Measurements from ENCODE around the gene SEZ6. TPM values are rescaled to one million over a fixed set of nuclear protein-coding genes. Genes with fewer than 3 reads are reported as not detected.

Gene SEZ6
- total and polyA plus RNA-seq, 2 of the 4 experiments (the other 2 are of a cell fraction) = not detected

GRCh38 chr17:29041091-29041490 lies 35.3 kb upstream of the SEZ6 start:
- Histone ChIP-seq H3K23ac (ENCODE audit: low read depth, low read length) (no peak overlapping the region), H3K4me2 (ENCODE audit: low read depth, low read length) (no peak overlapping the region), H3K18ac (ENCODE audit: low read depth, low read length) (no peak overlapping the region), H3K9me1 (ENCODE audit: insufficient read depth, low read length) (no peaks in the 10 kb centered on the region), H3K27me3 (ENCODE audit: control insufficient read depth, insufficient read depth, low read length) (peaks cover 50% of the 10 kb centered on the region), H2BK15ac (ENCODE audit: low read depth, low read length) (no peak overlapping the region), H3K9ac (ENCODE audit: low read depth, low read length) (no peak overlapping the region), H2AFZ (replicated peaks; ENCODE audit: low read length, poor library complexity) (no peak overlapping the region), H3K36me3 (ENCODE audit: control insufficient read depth, insufficient read depth, low read length) (no peaks in the 10 kb centered on the region), H3K4me1 (ENCODE audit: control insufficient read depth, insufficient read depth, low read length) (no peaks in the 10 kb centered on the region), H2AK5ac (ENCODE audit: low read depth, low read length) (no peak overlapping the region), H3K27ac (ENCODE audit: insufficient read depth, low read length) (no peak overlapping the region), H3K56ac (ENCODE audit: extremely low read depth, insufficient read depth, low read length) (no peak overlapping the region), H2AK9ac (replicated peaks; ENCODE audit: low read depth, low read length, poor library complexity) (no peak overlapping the region), H4K8ac (ENCODE audit: low read depth in 2 of 2, low read length in 2 of 2) (no peak overlapping the region), H3K4me3 (ENCODE audit: insufficient read depth, low read depth, low read length) (no peak overlapping the region), H4K5ac (ENCODE audit: low read depth, low read length) (no peak overlapping the region), H2BK20ac (ENCODE audit: low read depth, low read length) (no peak overlapping the region), H3K4ac (ENCODE audit: low read depth, low read length) (no peak overlapping the region), H3K9me3 (ENCODE audit: control insufficient read depth, insufficient read depth, low read length) (peaks cover 2% of the 10 kb centered on the region), H3K14ac (replicated peaks; ENCODE audit: low read depth, low read length) (no peak overlapping the region), H4K91ac (ENCODE audit: insufficient read depth, low read depth, low read length) (no peak overlapping the region), H3K79me1 (ENCODE audit: low read depth in 1 of 2, low read length in 2 of 2) (no peaks in the 10 kb centered on the region), H4K20me1 (ENCODE audit: insufficient read depth, low read length) (no peaks in the 10 kb centered on the region), H2BK120ac (ENCODE audit: low read depth, low read length) (no peak overlapping the region), H2BK5ac (ENCODE audit: low read depth, low read length, poor library complexity, severe bottlenecking) (no peak overlapping the region)
- CTCF ChIA-PET = no interaction called here
- POLR2A ChIA-PET (ENCODE audit: unreplicated experiment) = interaction anchor here (0.6 kb wide), 1 partner anchor 33 kb away, joined by 5 read pairs; no protein-coding TSS in a partner anchor
- no TSS peak for BruUV-seq (replicated peaks)
- dilution Hi-C loops (cut with HindIII; ENCODE audit: low sequenced_read_pairs, unreplicated experiment) (no loop called here), in situ Hi-C loops (cut with MboI; ENCODE audit: low sequenced_read_pairs) (loop anchor here (10.0 kb wide), 1 partner anchor 64 kb away; no protein-coding TSS in a partner anchor), intact Hi-C loops (cut with micrococcal nuclease) (loop anchor here (10.0 kb wide), 1 partner anchor 76 kb away; no protein-coding TSS in a partner anchor)
- DNase-seq (no peak), ATAC-seq (ENCODE audit: low read depth) (no peak)
- TF ChIP-seq POLR2A (IDR thresholded peaks at IDR 0.05; ENCODE audit: low read depth, low read length) (no peak), CEBPB (IDR thresholded peaks at IDR 0.05; ENCODE audit: low read depth, low read length) (no peak), CHD1 (IDR thresholded peaks at IDR 0.05; ENCODE audit: low read depth, low read length) (no peak), RCOR1 (IDR thresholded peaks at IDR 0.05; ENCODE audit: insufficient replicate concordance, low read length) (no peak), ELK1 (IDR thresholded peaks at IDR 0.05; ENCODE audit: borderline replicate concordance, low read depth, low read length) (no peak), SMC3 (IDR thresholded peaks at IDR 0.05; ENCODE audit: low read depth, low read length) (no peak), BHLHE40 (IDR thresholded peaks at IDR 0.05; ENCODE audit: low read depth, low read length) (no peak), RFX5 (IDR thresholded peaks at IDR 0.05; ENCODE audit: low read depth, low read length) (no peak), FOS (IDR thresholded peaks at IDR 0.05; ENCODE audit: low read depth, low read length) (no peak), MAZ (IDR thresholded peaks at IDR 0.05; ENCODE audit: borderline replicate concordance, low read depth, low read length) (no peak), NFE2L2 (IDR thresholded peaks at IDR 0.05; ENCODE audit: low read depth, low read length) (no peak), USF2 (IDR thresholded peaks at IDR 0.05; ENCODE audit: low read depth, low read length) (no peak), MAFK (IDR thresholded peaks at IDR 0.05; ENCODE audit: low read depth, low read length) (no peak), CTCF (conservative IDR thresholded peaks at IDR 0.05; ENCODE audit: low read depth, low read length) (no peak), MXI1 (IDR thresholded peaks at IDR 0.05; ENCODE audit: borderline replicate concordance, low read depth, low read length) (no peak), RAD21 (IDR thresholded peaks at IDR 0.05; ENCODE audit: low read length) (no peak)
- no CpG with 5 or more reads among the region's 2 CpGs for WGBS, 2 experiments (ENCODE audit: extremely low coverage in 2 of 2, insufficient read length in 1 of 2)
